Fibroblast of gingiva (primary cell): Measurements from ENCODE around the gene MLLT1.

Experiments
- DNase-seq: peaks from one replicate; pipeline ENCODE4 v3.0.0-alpha.2; 2011; ENCODE audit warnings: low read depth

The MLLT1 gene

GRCh38 chr19:6273701-6274601 lies 5.8 kb downstream of the MLLT1 start:
- peak; percentile 95 for DNase-seq

- DNase-seq = no peak
These were observed 6.7 kb downstream of the MLLT1 start for GRCh38 chr19:6272913-6273600.

GRCh38 chr19:6272411-6272791 lies 7.4 kb downstream of the MLLT1 start:
- DNase-seq = no peak

- DNase-seq = peak; percentile 75
These were observed 7.9 kb downstream of the MLLT1 start for GRCh38 chr19:6271721-6272410.

- DNase-seq = no peak
These were observed 8.5 kb downstream of the MLLT1 start for GRCh38 chr19:6271251-6271650.

GRCh38 chr19:6270822-6271221 lies 9.0 kb downstream of the MLLT1 start:
- DNase-seq = no peak

- no peak for DNase-seq
These were observed 9.6 kb downstream of the MLLT1 start for GRCh38 chr19:6270076-6270745.

- DNase-seq = no peak
These were observed 10.5 kb downstream of the MLLT1 start for GRCh38 chr19:6269101-6269886.

- no peak for DNase-seq
These were observed 11.4 kb downstream of the MLLT1 start for GRCh38 chr19:6268382-6268771.

GRCh38 chr19:6267552-6268381 lies 12.0 kb downstream of the MLLT1 start:
- DNase-seq = no peak

- DNase-seq = no peak
These were observed 15.0 kb downstream of the MLLT1 start for GRCh38 chr19:6264803-6265202.

- peak; percentile 85 for DNase-seq
These were observed 15.9 kb downstream of the MLLT1 start for GRCh38 chr19:6263735-6264444.

GRCh38 chr19:6263306-6263705 lies 16.5 kb downstream of the MLLT1 start:
- DNase-seq = no peak

- no peak for DNase-seq
These were observed 17.3 kb downstream of the MLLT1 start for GRCh38 chr19:6262519-6262918.

- no peak for DNase-seq
These were observed 17.9 kb downstream of the MLLT1 start for GRCh38 chr19:6261883-6262282.

- no peak for DNase-seq
These were observed 18.7 kb downstream of the MLLT1 start for GRCh38 chr19:6260912-6261650.

GRCh38 chr19:6260376-6260775 lies 19.4 kb downstream of the MLLT1 start:
- DNase-seq = no peak

- DNase-seq = peak; percentile 66
These were observed 20.4 kb downstream of the MLLT1 start for GRCh38 chr19:6259312-6259861.

GRCh38 chr19:6258812-6259311 lies 20.9 kb downstream of the MLLT1 start:
- DNase-seq = no peak
